Stimulated activated CD8-positive, alpha-beta memory T cell treated with anti-CD3 and anti-CD28 coated beads, Interleukin-12 subunit alpha, Interleukin-12 subunit beta, amount 100 ng/mL, for 24 hours (primary cell): Measurements from ENCODE around the gene DUSP5.
A peak's percentile ranks its signal among the peaks of the same experiment; 100 is the strongest.

ENCODE experiments used
- DNase-seq: peaks from one replicate; pipeline ENCODE4 v3.0.0-alpha.2; 2020; ENCODE audit errors: extremely low read depth

Gene DUSP5

GRCh38 chr10:110546499-110547110, 48.9 kb downstream of the DUSP5 start:
- no peak for DNase-seq

- no peak for DNase-seq
Measured at GRCh38 chr10:110547139-110547761, 49.5 kb downstream of the DUSP5 start.

GRCh38 chr10:110548002-110548401, 50.3 kb downstream of the DUSP5 start:
- DNase-seq = no peak

- no peak for DNase-seq
Measured at GRCh38 chr10:110549211-110549610, 51.5 kb downstream of the DUSP5 start.

- no peak for DNase-seq
Measured at GRCh38 chr10:110553905-110554304, 56.2 kb downstream of the DUSP5 start.

- DNase-seq = no peak
Measured at GRCh38 chr10:110556296-110556695, 58.6 kb downstream of the DUSP5 start.

- peak; percentile 15 for DNase-seq
Measured at GRCh38 chr10:110556969-110557601, 59.4 kb downstream of the DUSP5 start.

- DNase-seq = no peak
Measured at GRCh38 chr10:110558041-110558440, 60.3 kb downstream of the DUSP5 start.

GRCh38 chr10:110560012-110560411, 62.3 kb downstream of the DUSP5 start:
- no peak for DNase-seq
